GM12875 (cell line): ENCODE data around the gene NT5DC1.
A peak's percentile ranks its signal among the peaks of the same experiment; 100 is the strongest.

Experiments used
- H3K4me3 ChIP-seq: one replicate; pipeline ENCODE4 v1.5.1; 2011; ENCODE audit warnings: low read depth, low read length, control low read depth
- CTCF ChIP-seq: IDR thresholded peaks from 2 replicates; pipeline ENCODE4 v1.5.1; 2011; ENCODE audit warnings: low read depth, mild to moderate bottlenecking, control low read depth, inconsistent platforms, low read length, moderate library complexity, borderline replicate concordance; ENCODE audit not compliant: insufficient read depth

The NT5DC1 gene

GRCh38 chr6:116102873-116103272 lies 2.2 kb downstream of the NT5DC1 start:
- no peak overlapping the region for H3K4me3 ChIP-seq
- TF ChIP-seq CTCF = no peak

GRCh38 chr6:116104636-116105035 lies 4.0 kb downstream of the NT5DC1 start:
- no peak for TF ChIP-seq CTCF
- no peak overlapping the region for H3K4me3 ChIP-seq

DNA sequence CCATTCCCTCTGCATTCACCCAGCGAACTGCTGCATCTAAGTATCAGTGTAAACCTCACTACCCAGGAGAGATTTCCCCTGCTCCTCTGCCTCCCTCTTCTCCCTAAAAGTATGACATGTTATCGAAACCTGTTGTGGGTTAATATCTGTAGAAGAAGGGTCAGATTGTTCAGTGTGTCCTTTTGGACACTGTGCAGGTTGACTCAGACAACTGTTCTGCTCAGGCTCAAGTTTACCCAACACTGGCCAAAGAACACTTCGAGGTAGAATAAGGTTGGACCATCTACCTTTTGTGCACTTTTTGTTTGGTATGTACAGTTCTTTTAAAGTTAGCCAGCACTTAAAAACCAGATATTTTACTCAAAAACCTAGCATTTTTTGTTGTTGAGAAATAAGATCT lies 4.6 kb downstream of the NT5DC1 start:
- H3K4me3 ChIP-seq = no peak overlapping the region
- no peak for TF ChIP-seq CTCF

GRCh38 chr6:116106146-116106545 lies 5.5 kb downstream of the NT5DC1 start:
- no peak overlapping the region for H3K4me3 ChIP-seq
- no peak for TF ChIP-seq CTCF

GRCh38 chr6:116108836-116109235 lies 8.2 kb downstream of the NT5DC1 start:
- TF ChIP-seq CTCF = no peak
- no peak overlapping the region for H3K4me3 ChIP-seq

DNA sequence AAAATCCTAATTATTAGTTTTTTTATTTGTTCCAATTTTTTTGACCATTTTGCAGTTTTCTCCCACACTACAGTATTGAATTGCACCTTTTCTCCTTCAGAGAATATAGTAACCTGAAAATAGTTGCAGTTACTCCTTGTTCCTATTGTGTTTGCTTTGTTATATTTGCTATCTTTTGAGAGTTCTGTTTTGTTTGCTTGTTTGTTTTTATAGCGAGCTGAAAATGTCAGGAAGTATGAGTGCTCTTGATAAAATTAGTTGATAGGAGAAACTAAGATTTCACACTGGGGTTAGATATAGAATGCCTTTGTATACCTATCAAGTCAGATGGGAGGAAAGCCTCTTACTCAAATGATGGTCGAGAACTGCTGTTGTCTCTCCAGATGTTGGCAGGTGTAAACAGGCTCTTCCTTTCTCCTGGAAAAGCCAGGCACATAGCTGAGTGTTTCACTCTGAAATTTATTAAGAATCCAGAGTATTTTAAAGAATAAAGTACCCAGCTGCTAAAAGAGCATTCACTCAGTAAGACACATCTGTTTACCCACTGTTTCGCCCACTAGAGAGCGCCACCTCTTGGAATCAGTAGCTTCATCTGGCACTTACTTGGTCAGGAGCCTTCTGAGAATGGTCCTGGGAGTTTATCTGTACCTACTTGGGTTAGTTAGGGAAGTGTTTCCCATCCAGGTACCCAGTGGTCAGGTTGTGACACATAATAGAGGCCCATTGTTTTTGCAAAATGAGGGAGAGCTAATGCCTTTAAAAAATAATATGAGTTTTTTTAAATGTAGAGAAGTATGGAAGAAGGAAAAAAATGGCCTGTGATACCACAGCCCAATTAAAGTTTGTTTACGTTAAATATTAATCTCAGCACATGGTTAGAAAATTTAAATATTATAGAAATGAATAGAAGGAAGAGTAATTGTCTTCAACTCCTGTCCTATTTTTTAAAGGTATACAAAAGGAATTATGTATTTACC lies 11.2 kb downstream of the NT5DC1 start:
- TF ChIP-seq CTCF = peak; percentile 62; the same call in 1 of the 2 replicates
- H3K4me3 ChIP-seq = no peak overlapping the region

GRCh38 chr6:116113386-116113785 lies 12.7 kb downstream of the NT5DC1 start:
- TF ChIP-seq CTCF = no peak
- H3K4me3 ChIP-seq = no peak overlapping the region
